Medulla oblongata (tissue), 1 donor: ENCODE results near the gene SMIM44.

ENCODE experiments used
- DNase-seq: peaks from one replicate; pipeline ENCODE4 v3.0.0-alpha.2; 2015; ENCODE audit errors: extremely low spot score

The SMIM44 gene

DNA sequence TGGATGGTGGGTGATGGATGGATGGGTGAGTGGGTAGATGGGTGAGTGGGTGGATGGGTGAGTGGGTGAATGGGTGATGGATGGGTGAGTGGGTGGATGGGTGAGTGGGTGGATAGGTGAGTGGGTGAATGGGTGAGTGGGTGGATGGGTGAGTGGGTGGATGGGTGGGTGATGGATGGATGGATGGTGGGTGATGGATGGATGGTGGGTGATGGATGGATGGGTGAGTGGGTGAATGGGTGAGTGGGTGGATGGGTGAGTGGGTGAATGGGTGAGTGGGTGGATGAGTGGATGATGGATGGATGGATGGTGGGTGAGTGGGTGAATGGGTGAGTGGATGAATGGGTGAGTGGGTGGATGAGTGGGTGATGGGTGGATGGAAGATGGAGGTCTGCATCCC, 5.7 kb downstream of the SMIM44 start:
- no peak for DNase-seq

DNA sequence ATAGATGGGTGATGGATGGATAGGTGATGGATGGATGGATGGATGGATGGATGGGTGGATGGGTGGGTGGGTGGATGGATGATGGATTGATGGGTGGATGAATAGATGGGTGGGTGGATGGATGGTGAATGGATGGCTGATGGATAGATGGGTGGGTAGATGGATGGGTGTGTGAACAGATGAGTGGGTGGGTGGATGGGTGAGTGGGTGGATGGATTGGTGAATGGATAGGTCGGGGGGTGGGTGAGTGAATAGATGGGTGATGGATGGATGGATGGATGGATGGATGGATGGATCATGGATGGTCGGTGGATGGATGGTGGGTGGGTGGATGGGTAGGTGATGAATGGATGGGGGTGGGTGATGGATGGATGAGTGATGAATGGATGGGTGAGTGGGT, 6.4 kb downstream of the SMIM44 start:
- DNase-seq: no peak

DNA sequence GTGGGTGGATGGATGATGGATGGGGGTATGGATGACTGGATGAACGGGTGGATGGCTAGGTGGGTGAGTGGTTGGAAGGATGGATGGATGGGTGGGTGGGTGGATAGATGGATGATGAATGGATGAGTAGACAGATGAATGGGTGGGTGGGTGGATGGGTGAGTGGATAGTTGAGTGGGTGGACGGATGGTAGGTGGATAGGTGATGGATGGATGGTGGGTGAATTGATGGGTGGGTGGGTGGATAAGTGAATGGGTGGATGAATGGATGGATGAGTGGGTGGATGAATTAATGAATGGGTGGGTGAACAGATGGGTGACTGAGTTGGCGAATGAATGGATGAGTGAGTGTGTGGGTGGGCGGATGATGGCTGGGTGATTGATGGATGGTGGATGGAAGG, 7.8 kb downstream of the SMIM44 start:
- DNase-seq: no peak

DNA sequence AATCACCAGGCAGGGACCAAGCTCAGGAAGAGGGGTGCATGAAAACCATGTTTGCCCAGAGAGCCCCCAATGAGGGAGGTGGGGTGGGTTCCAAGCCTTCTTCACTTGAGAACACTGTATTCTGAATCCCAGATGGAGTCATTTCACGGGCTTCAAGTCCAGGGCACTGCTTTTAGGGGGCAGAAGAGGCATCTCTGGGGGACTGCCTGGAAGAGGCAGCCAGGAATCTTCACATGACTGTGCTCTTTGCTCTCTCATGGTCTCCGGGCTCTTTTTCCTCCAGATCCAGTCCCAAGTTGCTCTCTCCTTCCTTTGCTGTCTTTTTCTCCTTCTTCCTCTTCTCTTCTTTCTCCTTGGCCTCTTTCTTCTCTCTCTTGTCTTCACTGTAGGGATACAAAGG, 8.6 kb downstream of the SMIM44 start:
- no peak for DNase-seq

DNA sequence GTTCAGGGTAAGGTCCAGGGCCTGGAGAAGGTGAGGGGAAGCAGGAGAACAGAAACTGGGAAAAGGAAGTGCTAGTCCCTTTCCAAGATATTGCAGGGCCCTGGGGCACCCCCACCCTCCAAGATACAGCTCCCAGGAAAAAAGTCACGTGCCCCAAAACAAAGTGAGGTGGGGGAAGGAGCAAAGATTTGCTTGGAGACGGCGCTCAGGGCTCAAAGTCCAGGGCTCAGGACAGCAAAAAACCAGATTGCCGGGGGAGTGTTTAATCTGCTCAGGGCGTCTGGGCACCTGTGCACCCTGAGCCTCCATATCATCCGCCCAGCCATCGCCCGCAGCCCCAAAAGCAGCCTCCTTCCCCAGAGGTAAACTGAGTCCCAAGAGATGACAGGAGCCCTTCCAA, 9.2 kb downstream of the SMIM44 start:
- no peak for DNase-seq

DNA sequence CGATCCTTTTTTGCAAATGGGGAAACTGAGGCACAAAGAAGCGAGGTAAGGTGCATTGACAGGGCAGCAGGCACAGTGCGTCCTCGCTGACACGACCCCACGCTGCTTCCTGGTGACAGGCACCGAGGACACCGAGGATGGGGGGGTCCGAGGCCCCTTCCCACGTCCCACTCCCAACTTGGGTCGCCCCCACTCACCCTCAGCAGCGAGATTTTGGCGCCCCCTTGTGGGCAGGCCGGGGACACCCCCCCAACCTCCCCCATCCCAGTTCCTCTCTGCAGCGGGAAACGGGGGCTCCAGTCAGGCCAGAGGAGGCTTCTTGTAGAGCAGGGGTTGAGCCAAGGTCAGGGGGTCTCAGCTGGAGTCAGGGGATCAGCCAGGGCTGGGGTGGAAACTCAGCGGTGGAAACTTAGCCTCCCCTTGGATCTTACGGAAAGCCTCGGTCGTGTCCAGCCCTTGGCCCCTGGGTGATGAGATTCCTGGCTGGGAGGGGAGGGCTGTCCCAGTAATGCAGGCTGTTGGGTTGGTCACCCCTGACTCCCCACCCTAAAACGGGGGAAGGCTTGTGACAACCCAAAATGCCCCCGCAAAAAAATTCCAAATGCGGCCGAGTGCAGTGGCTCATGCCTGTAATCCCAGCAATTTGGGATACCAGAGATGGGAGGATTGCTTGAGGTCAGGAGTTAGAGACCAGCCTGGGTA, 11.1 kb downstream of the SMIM44 start:
- DNase-seq: no peak

DNA sequence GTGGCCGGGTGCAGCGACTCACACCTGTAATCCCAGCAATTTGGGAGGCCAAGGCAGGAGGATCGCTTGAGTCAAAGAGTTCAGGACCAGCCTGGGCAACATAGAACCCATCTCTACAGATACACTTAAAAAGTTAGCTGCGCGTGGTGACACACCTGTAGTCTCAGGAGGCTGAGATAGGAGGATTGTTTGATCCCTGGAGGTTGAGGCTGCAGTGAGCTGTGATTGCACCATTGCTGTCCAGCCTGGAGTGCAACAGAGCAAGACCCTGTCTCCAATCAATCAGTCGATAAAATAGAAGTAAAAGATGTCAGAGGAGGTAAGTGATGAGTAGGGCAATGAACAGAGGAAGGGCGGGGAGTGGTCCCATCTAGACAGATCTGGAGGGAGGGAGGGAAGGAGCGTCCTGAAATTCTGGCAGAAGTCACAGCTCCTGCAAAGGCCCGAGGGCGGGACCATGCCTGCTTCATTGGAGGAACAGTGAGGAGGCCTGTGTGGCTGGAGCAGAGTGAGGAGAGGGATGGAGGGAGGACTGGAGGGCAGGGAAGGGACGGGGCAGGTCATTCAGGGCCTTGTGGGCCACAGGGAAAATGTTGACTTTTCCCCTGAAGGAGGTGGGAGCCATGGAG, 12.6 kb downstream of the SMIM44 start:
- no peak for DNase-seq

GRCh38 chr19:3469638-3470499, 13.4 kb downstream of the SMIM44 start:
- no peak for DNase-seq

DNA sequence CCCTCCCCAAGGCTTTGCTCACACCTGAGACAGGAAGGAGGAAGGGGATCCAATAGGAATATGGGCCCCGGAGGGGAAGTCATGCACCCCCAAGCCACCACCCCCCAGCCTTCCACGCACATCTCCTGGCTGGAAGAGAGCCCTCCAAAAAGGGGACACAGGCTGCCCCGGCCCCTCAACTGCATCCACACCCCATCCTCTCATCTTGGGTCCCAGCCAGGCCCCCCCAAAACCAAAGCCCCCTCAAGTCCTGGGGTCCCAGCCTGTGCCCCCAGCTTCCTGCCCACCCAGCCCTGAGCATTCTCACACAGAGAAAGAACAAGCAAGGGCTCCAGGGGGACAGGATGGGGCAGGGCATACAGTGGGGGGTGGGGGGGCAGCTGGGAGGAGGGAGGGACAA, 15.0 kb downstream of the SMIM44 start:
- no peak for DNase-seq

- DNase-seq: no peak
Observed at GRCh38 chr19:3467437-3468198, 15.6 kb downstream of the SMIM44 start.

GRCh38 chr19:3466635-3467034, 16.6 kb downstream of the SMIM44 start:
- DNase-seq: peak; percentile 69

GRCh38 chr19:3465552-3465951, 17.7 kb downstream of the SMIM44 start:
- DNase-seq: no peak

DNA sequence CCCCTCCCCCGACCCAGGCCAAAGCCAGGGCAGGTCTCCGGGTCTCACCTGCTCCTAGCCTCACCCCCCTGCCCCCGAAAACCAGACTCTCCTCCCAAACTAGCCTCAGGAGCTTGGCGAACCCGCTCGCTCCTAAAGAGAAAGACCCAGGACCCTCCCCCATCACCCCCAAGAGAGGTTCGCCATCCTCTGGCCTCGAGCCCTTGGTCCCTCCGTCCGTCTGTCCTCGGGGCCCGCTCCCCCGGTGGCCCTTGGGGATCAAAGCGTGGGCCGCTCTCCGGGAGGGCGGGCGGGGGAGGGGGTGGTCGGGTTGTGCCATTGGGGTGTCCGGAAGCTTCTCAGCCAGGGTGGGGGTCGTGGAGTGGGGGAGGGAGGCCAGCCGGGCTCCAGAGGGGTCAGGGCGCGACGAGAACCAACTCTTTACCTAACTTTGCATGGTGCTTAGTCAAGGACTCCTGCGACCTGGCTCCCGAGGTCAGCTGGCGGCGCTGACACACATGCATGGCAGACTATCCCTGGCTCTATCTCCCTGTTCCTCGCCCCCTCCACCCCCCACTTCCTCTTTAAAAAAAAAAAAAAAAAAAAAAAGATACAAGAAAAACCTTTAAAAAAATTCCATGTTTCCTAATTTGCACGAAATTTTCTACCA, 18.5 kb downstream of the SMIM44 start:
- DNase-seq: no peak

DNA sequence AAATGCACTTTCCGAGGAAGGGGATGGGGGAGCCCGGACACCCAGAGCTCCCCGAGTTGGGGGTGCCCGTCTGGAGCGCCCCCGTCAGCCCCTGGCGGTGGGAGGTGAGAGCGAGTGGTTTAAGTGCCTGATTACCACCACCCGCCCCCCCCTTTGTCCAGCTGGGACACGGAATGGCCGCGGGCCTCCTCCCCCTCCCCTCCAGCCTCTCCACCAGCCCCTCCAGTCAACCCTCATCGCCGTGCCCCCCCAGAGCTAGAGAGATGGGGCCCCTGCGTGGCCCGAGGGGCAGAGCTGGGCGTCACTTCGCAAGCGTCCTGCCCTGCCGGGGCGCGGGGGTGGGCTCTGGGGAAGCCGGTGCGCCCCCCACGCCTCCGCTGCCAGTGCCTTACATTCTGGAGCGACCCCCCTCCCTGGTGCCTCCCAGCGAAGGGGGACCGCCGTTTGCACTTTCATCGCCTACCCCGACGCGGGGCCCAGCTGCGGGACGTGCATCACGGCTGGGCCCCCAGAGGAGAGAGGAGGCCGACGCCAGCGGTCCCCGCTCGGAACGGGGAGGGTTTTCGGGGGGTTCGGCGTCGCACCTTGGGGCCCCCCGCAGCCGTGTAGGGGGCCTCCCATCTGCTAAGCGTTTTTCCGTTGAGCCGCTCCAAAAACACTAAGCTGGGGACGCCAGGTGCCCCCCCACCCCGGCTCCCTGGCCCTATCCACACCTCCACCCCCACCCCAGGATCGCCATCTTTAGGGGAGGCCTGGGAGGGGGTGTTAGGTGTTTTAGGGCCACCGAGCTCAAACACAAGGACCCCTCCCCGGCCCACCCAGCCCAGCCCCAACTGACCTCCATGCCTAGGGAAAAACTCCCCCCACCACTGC, 19.3 kb downstream of the SMIM44 start:
- DNase-seq: no peak

- DNase-seq: no peak
Observed at GRCh38 chr19:3462991-3463713, 20.1 kb downstream of the SMIM44 start.

DNA sequence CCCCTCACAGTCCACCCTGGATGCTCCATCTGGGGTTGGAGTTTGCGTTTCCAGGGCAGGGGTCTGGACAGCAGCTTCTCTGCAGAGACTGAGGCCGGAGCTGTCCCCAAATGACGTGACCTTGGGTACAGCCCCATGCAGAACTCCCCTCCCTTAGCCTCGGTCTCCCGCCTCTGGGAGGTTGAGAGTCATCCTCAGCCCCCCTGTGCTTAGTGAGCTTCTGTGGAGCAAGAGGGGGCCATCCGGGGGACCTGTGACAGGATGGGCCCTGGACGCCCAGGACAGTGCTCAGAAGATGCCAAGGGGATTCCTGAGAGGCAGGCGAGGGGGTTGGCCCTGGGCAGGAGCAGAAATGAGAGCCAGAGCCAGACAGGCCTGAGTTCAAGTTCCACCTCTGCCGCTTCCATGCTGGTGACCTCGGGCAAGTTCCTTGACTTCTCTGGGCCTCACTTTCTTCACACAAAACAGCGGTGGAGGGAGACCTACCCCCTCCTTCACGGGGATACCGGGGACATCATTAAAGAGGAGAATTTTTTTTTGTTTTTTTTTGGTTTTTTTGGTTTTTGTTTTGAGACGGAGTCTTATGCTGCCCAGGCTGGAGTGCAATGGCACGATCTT, 23.2 kb downstream of the SMIM44 start:
- no peak for DNase-seq

- peak; percentile 90 for DNase-seq
Observed at GRCh38 chr19:3459089-3459881, 24.0 kb downstream of the SMIM44 start.

- peak; percentile 38 for DNase-seq
Observed at GRCh38 chr19:3458229-3459088, 24.8 kb downstream of the SMIM44 start.
